Activated T-helper 1 cell treated with anti-CD3 and anti-CD28 coated beads, Interleukin-2, amount 50 U/mL, for 16 hours (primary cell): ENCODE measurements around the gene DRAP1.
"Not testable (repeated sequence)": the region's sequence is repeated elsewhere in the genome, so short reads cannot be mapped to it uniquely, and the experiment has no call there.

Source experiments
- DNase-seq, 2 donors: peaks; one replicate each; pipeline ENCODE4 v3.0.0-alpha.2; 2020; ENCODE audit warnings: low read depth in 1 of 2, low spot score in 1 of 2

Gene DRAP1

GRCh38 chr11:65886826-65887722 lies 32.2 kb upstream of the DRAP1 start:
- no peak for DNase-seq

GRCh38 chr11:65887723-65888162 lies 31.5 kb upstream of the DRAP1 start:
- DNase-seq: no peak

GRCh38 chr11:65888163-65888814 lies 30.9 kb upstream of the DRAP1 start, which contains the start of gene FIBP:
Gene FIBP, minus strand, starts transcription at chr11:65888471. Its CDS starts 53 bp downstream, at chr11:65888418.
- peak; percentile 92 to 93 for DNase-seq

- DNase-seq: peak; percentile 94 to 97
Measured at GRCh38 chr11:65890324-65891218, 28.7 kb upstream of the DRAP1 start, which contains the start of gene CCDC85B. Gene CCDC85B, plus strand, starts transcription at chr11:65890673. Its CDS starts 111 bp downstream, at chr11:65890784.

- no peak for DNase-seq
Measured at GRCh38 chr11:65891219-65892136, 27.7 kb upstream of the DRAP1 start.

GRCh38 chr11:65892137-65892540 lies 27.1 kb upstream of the DRAP1 start:
- not testable (repeated sequence) for DNase-seq

GRCh38 chr11:65892661-65893317 lies 26.4 kb upstream of the DRAP1 start:
- no peak for DNase-seq

- DNase-seq: no peak
Measured at GRCh38 chr11:65894034-65894591, 25.1 kb upstream of the DRAP1 start.

GRCh38 chr11:65895482-65895981 lies 23.7 kb upstream of the DRAP1 start:
- DNase-seq: no peak

- DNase-seq: no peak
Measured at GRCh38 chr11:65896034-65896999, 22.9 kb upstream of the DRAP1 start.

- no peak for DNase-seq
Measured at GRCh38 chr11:65897020-65897471, 22.2 kb upstream of the DRAP1 start.

- no peak for DNase-seq
Measured at GRCh38 chr11:65898656-65899355, 20.4 kb upstream of the DRAP1 start.

GRCh38 chr11:65899356-65900124 lies 19.7 kb upstream of the DRAP1 start:
- peak in 1 of 2 donors; percentile 64 for DNase-seq

- DNase-seq: peak; percentile 77 to 90
Measured at GRCh38 chr11:65900125-65900898, 18.9 kb upstream of the DRAP1 start, which contains the start of gene FOSL1. Gene FOSL1, minus strand, starts transcription at chr11:65900388. Its CDS starts 49 bp downstream, at chr11:65900339.

- DNase-seq: no peak
Measured at GRCh38 chr11:65900899-65901180, 18.4 kb upstream of the DRAP1 start.

- DNase-seq: no peak
Measured at GRCh38 chr11:65903068-65903481, 16.2 kb upstream of the DRAP1 start.
